ENCODE measurements around the gene OAT. TPM values are rescaled to one million over a fixed set of nuclear protein-coding genes. Genes with fewer than 3 reads are reported as not detected.
"Not testable (repeated sequence)": the region's sequence is repeated elsewhere in the genome, so short reads cannot be mapped to it uniquely, and the experiment has no call there.

The OAT gene
- total RNA-seq, 1 donor from 2014 or later, result 106 TPM

DNA sequence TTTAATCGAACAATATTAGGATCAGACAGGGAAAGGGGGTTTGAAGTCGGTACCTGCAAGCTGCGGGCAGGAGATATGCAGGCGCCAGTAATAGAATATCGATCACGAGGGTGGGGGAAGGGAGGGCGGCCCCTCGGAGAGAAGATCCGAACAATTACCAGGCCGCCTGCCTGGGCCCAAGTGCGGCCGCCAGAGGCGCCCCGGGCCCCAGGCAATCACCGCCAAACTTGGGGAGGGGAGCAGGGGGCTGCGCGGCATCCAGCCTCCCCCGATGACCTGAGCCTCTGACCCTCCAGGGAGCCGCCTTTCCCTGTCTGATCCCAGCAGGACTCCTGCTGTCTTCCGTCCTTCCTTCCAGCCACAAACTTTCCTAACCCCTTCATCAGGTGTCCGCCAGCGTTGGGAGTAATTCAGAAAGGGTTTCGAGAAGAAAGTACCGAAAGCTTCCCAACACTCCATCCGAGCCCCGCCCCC is 30.0 kb upstream of the OAT start:
- peak overlapping the region in 2 of 3 donors; percentile 27 to 29 for H3K4me3 ChIP-seq (ENCODE audit: low read length in 3 of 3)
- H3K4me1 ChIP-seq (ENCODE audit: control insufficient read depth in 3 of 3, insufficient read depth in 3 of 3, low read length in 3 of 3), result peaks cover 11 to 19% (median 17%) of the 10 kb centered on the region in 3 donors
- no peak overlapping the region for H3K27ac ChIP-seq (ENCODE audit: low read depth, low read length)
- no peaks in the 10 kb centered on the region for H3K36me3 ChIP-seq (ENCODE audit: control insufficient read depth in 3 of 3, insufficient read depth in 3 of 3, low read length in 3 of 3)
- H3K9me3 ChIP-seq (ENCODE audit: control insufficient read depth in 3 of 3, low read length in 3 of 3), result no peaks in the 10 kb centered on the region
- peaks cover 67 to 74% (median 72%) of the 10 kb centered on the region in 3 donors for H3K27me3 ChIP-seq (ENCODE audit: control insufficient read depth in 3 of 3, insufficient read depth in 3 of 3, low read length in 3 of 3)
- H3K9ac ChIP-seq (ENCODE audit: low read depth in 1 of 3, low read length in 3 of 3), result no peak overlapping the region

DNA sequence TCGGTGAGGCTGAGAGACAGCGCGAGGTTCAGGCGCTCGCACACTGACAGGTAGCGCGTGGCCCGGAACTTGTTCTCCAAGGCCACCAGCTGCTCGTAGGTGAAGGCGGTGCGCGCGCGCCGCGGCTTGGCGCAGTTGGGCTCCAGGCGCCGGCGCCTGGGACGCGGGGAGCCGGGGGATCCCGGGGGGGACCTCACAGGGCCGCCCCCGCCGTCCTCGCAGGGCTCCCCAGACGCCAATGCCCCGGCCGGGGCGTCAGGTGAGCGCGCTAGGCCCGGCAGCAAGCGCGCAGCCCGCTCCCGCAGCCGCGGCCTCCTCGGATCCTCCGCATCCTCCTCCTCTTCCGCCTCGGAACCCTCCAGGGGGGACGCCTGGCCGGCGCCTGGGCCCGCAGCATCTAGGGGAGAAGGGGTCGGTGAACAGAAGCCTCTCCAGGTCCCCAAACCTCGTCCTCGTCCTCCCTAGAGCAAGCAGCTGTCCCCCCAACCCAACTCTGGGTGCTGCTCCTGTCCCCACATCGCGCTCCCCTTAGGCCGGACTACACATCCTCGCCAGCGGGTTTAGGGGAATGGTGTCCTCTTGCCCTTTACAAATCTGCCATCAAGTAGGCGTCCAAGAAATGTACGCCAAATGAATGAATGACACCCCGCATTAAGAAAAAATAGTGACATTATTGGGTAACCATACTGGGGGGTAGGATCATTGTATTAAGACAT is 29.2 kb upstream of the OAT start:
- peaks cover 11 to 19% (median 17%) of the 10 kb centered on the region in 3 donors for H3K4me1 ChIP-seq (ENCODE audit: control insufficient read depth in 3 of 3, insufficient read depth in 3 of 3, low read length in 3 of 3)
- peaks cover 67 to 69% (median 67%) of the 10 kb centered on the region in 3 donors for H3K27me3 ChIP-seq (ENCODE audit: control insufficient read depth in 3 of 3, insufficient read depth in 3 of 3, low read length in 3 of 3)
- H3K9me3 ChIP-seq (ENCODE audit: control insufficient read depth in 3 of 3, low read length in 3 of 3), result no peaks in the 10 kb centered on the region
- H3K9ac ChIP-seq (ENCODE audit: low read depth in 1 of 3, low read length in 3 of 3), result no peak overlapping the region
- no peaks in the 10 kb centered on the region for H3K36me3 ChIP-seq (ENCODE audit: control insufficient read depth in 3 of 3, insufficient read depth in 3 of 3, low read length in 3 of 3)
- H3K4me3 ChIP-seq (ENCODE audit: low read length in 3 of 3), result peak overlapping the region in 2 of 3 donors; percentile 17 to 35
- H3K27ac ChIP-seq (ENCODE audit: low read depth, low read length), result no peak overlapping the region

DNA sequence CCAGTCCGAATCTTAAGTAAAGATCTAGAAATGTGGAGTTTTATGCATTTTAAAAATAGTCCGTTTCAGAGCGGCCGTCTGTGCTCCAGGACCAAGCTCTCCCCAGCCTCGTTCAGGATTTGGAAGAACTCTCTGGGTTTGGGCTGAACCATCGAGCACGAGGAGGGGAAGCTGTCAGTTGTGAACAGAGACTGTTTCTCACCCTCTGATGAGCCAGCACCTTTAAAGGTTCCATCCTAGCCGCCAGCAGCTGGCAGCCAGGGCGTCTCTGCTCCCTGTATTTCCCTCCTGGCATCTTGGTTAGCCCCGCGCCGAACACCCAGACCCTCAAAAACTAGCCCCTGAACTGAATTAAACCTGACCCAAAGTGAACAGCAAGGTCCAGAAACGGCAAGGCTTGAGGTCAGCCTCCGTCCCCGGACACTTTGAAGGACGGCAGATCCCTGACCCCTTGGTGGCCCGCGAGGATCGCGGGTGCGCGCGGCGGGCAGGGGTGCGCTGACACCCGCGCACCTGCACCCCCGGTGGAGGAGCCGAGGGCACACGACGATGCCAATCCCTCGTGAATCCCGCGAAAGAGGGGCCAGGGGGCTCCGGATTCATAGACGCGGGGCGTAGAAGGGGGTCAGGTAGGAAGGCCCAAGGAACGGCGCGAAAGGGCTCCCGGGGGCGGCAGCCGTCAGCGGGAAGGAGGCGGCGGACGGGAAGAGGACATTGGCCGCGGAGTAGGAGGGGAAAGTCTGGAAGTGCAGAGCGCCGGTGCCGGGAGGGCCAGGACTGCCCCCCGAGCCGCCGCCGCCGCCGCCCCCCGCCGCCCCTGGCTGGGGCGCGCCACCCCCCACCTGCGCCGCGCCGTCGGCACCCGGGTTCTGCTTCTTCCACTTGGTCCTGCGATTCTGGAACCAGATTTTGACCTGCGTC is 28.4 kb upstream of the OAT start:
- no peak overlapping the region for H3K9ac ChIP-seq (ENCODE audit: low read depth in 1 of 3, low read length in 3 of 3)
- H3K9me3 ChIP-seq (ENCODE audit: control insufficient read depth in 3 of 3, low read length in 3 of 3), result no peaks in the 10 kb centered on the region
- no peak overlapping the region for H3K27ac ChIP-seq (ENCODE audit: low read depth, low read length)
- H3K4me1 ChIP-seq (ENCODE audit: control insufficient read depth in 3 of 3, insufficient read depth in 3 of 3, low read length in 3 of 3), result peaks cover 11 to 19% (median 17%) of the 10 kb centered on the region in 3 donors
- no peaks in the 10 kb centered on the region for H3K36me3 ChIP-seq (ENCODE audit: control insufficient read depth in 3 of 3, insufficient read depth in 3 of 3, low read length in 3 of 3)
- peak overlapping the region in 2 of 3 donors; percentile 17 to 35 for H3K4me3 ChIP-seq (ENCODE audit: low read length in 3 of 3)
- H3K27me3 ChIP-seq (ENCODE audit: control insufficient read depth in 3 of 3, insufficient read depth in 3 of 3, low read length in 3 of 3), result peaks cover 59 to 67% (median 62%) of the 10 kb centered on the region in 3 donors

DNA sequence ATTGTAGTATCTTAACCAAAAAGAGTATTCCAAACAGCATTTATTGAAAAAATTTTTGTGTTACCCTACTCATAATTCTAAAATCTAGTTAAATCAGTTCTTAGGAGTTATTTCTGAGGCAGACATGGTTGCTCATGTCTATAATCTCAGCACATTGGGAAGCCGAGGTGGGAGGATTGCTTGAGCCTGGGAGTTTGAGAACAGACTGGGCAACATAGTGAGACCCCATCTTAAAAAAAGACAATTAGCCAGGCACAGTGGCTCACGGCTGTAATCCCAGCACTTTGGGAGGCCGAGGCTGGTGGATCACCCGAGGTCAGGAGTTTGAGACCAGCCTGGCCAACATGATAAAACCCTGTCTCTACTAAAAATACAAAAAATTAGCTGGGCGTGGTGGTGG is 23.0 kb upstream of the OAT start:
- H3K9me3 ChIP-seq (ENCODE audit: control insufficient read depth in 3 of 3, low read length in 3 of 3), result not testable (repeated sequence)
- peaks cover 12 to 20% (median 14%) of the 10 kb centered on the region in 3 donors for H3K27me3 ChIP-seq (ENCODE audit: control insufficient read depth in 3 of 3, insufficient read depth in 3 of 3, low read length in 3 of 3)

DNA sequence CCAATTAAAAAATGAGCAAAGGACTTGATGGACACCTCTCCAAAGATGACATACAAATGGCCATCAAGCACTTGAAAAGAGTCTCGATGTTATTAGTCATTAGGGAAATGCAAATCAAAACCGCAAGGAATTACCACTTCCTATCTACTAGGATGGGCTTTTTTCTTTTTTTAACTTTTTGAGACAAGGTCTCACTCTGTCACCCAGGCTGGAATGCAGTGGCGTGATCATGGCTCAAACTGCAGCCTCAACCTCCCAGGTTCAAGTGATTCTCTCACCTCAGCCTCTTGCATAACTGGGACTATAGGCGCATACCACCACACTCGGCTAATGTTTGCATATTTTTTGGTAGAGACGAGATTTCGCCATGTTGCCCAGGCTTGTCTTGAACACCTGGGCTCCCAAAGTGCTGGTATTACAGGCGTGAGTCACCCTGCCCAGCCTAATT is 17.5 kb upstream of the OAT start:
- Histone ChIP-seq H3K27ac (ENCODE audit: low read depth, low read length) (no peak overlapping the region), H3K9me3 (ENCODE audit: control insufficient read depth in 3 of 3, low read length in 3 of 3) (no peaks in the 10 kb centered on the region), H3K9ac (ENCODE audit: low read depth in 1 of 3, low read length in 3 of 3) (no peak overlapping the region), H3K36me3 (ENCODE audit: control insufficient read depth in 3 of 3, insufficient read depth in 3 of 3, low read length in 3 of 3) (no peaks in the 10 kb centered on the region), H3K4me3 (ENCODE audit: low read length in 3 of 3) (no peak overlapping the region), H3K27me3 (ENCODE audit: control insufficient read depth in 3 of 3, insufficient read depth in 3 of 3, low read length in 3 of 3) (no peaks in the 10 kb centered on the region), H3K4me1 (ENCODE audit: control insufficient read depth in 3 of 3, insufficient read depth in 3 of 3, low read length in 3 of 3) (no peaks in the 10 kb centered on the region)

More for the DNA sequence above, 23.0 kb upstream of the OAT start:
- not testable (repeated sequence) for H3K27ac ChIP-seq (ENCODE audit: low read depth, low read length); H3K9ac ChIP-seq (ENCODE audit: low read depth in 1 of 3, low read length in 3 of 3); H3K36me3 ChIP-seq (ENCODE audit: control insufficient read depth in 3 of 3, insufficient read depth in 3 of 3, low read length in 3 of 3); H3K4me1 ChIP-seq (ENCODE audit: control insufficient read depth in 3 of 3, insufficient read depth in 3 of 3, low read length in 3 of 3); H3K4me3 ChIP-seq (ENCODE audit: low read length in 3 of 3)

DNA sequence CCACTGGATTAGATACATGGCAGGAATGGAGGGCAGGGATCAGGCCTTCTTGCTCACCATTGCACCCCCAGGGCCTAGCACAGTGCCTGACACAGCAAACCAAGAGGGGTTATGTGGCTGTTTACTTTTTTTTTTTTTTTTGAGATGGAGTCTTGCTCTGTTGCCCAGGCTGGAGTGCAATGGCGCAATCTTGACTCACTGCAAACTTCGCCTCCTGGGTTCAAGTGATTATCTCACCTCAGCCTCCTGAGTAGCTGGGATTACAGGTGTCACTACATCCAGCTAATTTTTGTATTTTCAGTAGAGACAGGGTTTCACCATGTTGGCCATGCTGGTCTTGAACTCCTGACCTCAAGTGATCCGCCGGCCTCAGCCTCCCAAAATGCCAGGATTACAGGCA is 17.0 kb upstream of the OAT start:
- not testable (repeated sequence) for H3K27me3 ChIP-seq (ENCODE audit: control insufficient read depth in 3 of 3, insufficient read depth in 3 of 3, low read length in 3 of 3); H3K4me1 ChIP-seq (ENCODE audit: control insufficient read depth in 3 of 3, insufficient read depth in 3 of 3, low read length in 3 of 3); H3K9ac ChIP-seq (ENCODE audit: low read depth in 1 of 3, low read length in 3 of 3); H3K4me3 ChIP-seq (ENCODE audit: low read length in 3 of 3); H3K27ac ChIP-seq (ENCODE audit: low read depth, low read length); H3K9me3 ChIP-seq (ENCODE audit: control insufficient read depth in 3 of 3, low read length in 3 of 3); H3K36me3 ChIP-seq (ENCODE audit: control insufficient read depth in 3 of 3, insufficient read depth in 3 of 3, low read length in 3 of 3)

DNA sequence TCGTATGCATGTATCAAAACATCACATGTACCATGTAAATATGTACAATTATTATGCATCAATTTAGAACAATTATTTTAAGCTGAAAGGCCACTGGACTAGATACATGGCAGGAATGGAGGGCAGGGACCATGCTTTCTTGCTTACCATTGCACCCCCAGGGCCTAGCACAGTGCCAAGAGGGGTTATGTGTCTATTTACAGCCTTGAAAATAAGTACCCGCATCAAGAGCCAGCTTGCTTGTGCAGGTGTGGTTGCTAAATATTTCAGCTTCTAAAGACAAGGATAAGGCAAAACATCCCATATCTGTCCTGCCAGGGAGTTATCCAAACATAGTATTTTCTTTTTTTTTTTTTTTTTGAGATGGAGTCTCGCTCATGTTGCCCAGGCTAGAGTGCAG is 14.7 kb upstream of the OAT start:
- H3K9ac ChIP-seq (ENCODE audit: low read depth in 1 of 3, low read length in 3 of 3), result no peak overlapping the region
- no peak overlapping the region for H3K4me3 ChIP-seq (ENCODE audit: low read length in 3 of 3)

DNA sequence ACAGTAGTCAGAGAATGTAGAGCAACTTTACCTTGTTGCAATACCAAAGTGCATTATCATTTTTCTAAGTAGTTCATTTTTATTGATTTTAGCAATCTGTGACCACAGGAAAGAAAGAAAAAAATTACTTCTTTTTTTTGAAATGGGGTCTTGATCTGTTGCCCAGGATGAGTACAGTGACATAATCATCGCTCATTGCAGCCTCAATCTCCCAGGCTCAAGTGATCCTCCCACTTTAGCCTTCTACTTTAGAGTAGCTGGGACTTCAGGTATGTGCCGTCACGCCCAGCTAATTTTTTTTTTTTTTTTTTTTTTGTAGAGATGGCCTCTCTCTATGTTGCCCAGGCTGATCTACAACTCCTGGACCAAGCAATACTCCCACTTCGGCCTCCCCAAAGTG is 11.4 kb upstream of the OAT start:
- Histone ChIP-seq H3K36me3 (ENCODE audit: control insufficient read depth in 3 of 3, insufficient read depth in 3 of 3, low read length in 3 of 3) (no peaks in the 10 kb centered on the region), H3K9ac (ENCODE audit: low read depth in 1 of 3, low read length in 3 of 3) (no peak overlapping the region), H3K4me3 (ENCODE audit: low read length in 3 of 3) (no peak overlapping the region), H3K27ac (ENCODE audit: low read depth, low read length) (no peak overlapping the region), H3K27me3 (ENCODE audit: control insufficient read depth in 3 of 3, insufficient read depth in 3 of 3, low read length in 3 of 3) (peaks cover 0 to 6% (median 5%) of the 10 kb centered on the region in 3 donors), H3K9me3 (ENCODE audit: control insufficient read depth in 3 of 3, low read length in 3 of 3) (no peaks in the 10 kb centered on the region), H3K4me1 (ENCODE audit: control insufficient read depth in 3 of 3, insufficient read depth in 3 of 3, low read length in 3 of 3) (no peaks in the 10 kb centered on the region)

More for the DNA sequence above, 14.7 kb upstream of the OAT start:
- Histone ChIP-seq H3K36me3 (ENCODE audit: control insufficient read depth in 3 of 3, insufficient read depth in 3 of 3, low read length in 3 of 3) (no peaks in the 10 kb centered on the region), H3K27ac (ENCODE audit: low read depth, low read length) (no peak overlapping the region), H3K9me3 (ENCODE audit: control insufficient read depth in 3 of 3, low read length in 3 of 3) (no peaks in the 10 kb centered on the region), H3K4me1 (ENCODE audit: control insufficient read depth in 3 of 3, insufficient read depth in 3 of 3, low read length in 3 of 3) (no peaks in the 10 kb centered on the region), H3K27me3 (ENCODE audit: control insufficient read depth in 3 of 3, insufficient read depth in 3 of 3, low read length in 3 of 3) (peaks cover 0 to 2% (median 0%) of the 10 kb centered on the region in 3 donors)

DNA sequence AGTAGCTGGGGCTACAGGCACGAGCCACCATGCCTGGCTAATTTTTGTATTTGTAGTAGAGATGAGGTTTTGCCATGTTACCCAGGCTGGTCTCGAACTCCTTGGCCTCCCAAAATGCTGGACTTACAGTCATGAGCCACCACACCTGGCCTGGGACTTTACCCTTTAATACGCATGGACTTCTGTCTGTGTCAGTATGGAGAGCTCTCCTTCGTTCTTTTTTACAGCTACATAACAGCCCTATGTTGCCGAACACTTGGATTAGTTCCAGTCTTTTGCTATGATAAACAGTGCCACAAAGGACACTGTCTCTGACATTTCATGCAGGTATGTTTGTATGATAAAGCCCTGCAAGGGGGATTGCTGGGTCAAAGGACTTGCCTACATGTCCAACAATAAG is 10.9 kb upstream of the OAT start:
- Histone ChIP-seq H3K27ac (ENCODE audit: low read depth, low read length) (no peak overlapping the region), H3K9ac (ENCODE audit: low read depth in 1 of 3, low read length in 3 of 3) (no peak overlapping the region), H3K4me1 (ENCODE audit: control insufficient read depth in 3 of 3, insufficient read depth in 3 of 3, low read length in 3 of 3) (no peaks in the 10 kb centered on the region), H3K4me3 (ENCODE audit: low read length in 3 of 3) (no peak overlapping the region), H3K36me3 (ENCODE audit: control insufficient read depth in 3 of 3, insufficient read depth in 3 of 3, low read length in 3 of 3) (no peaks in the 10 kb centered on the region), H3K9me3 (ENCODE audit: control insufficient read depth in 3 of 3, low read length in 3 of 3) (no peaks in the 10 kb centered on the region), H3K27me3 (ENCODE audit: control insufficient read depth in 3 of 3, insufficient read depth in 3 of 3, low read length in 3 of 3) (peaks cover 0 to 6% (median 5%) of the 10 kb centered on the region in 3 donors)

Measured in skeletal muscle tissue (tissue), 4 donors.